GM12878 (cell line): ENCODE results near the gene GSE1. TPM values are rescaled to one million over a fixed set of nuclear protein-coding genes. Genes with fewer than 3 reads are reported as not detected.

Experiments used
- ATF3 ChIP-seq: IDR thresholded peaks from 2 replicates; pipeline ENCODE4 v1.6.1; 2011; ENCODE audit warnings: low read depth, mild to moderate bottlenecking, low read length, moderate library complexity, borderline replicate concordance; ENCODE audit errors: extremely low read depth
- BMI1 ChIP-seq: fragments of 450-650 bp; IDR thresholded peaks from 2 replicates; pipeline ENCODE4 v1.6.1; 2016; ENCODE audit warnings: mild to moderate bottlenecking, moderate library complexity, borderline replicate concordance
- CBFB ChIP-seq: IDR thresholded peaks from 2 replicates; pipeline ENCODE4 v1.6.1; 2016; ENCODE audit warnings: antibody characterized with exemption, low read depth
- CUX1 ChIP-seq: IDR thresholded peaks from 2 replicates; pipeline ENCODE4 v1.6.1; 2012; ENCODE audit warnings: improper control_type of control experiment, low read depth, low read length; ENCODE audit not compliant: insufficient replicate concordance
- E2F4 ChIP-seq: IDR thresholded peaks from 2 replicates; pipeline ENCODE4 v1.6.1; 2012; ENCODE audit warnings: low read depth, low read length, improper control_type of control experiment
- ELK1 ChIP-seq: IDR thresholded peaks from 2 replicates; pipeline ENCODE4 v1.6.1; 2012; ENCODE audit warnings: low read depth, low read length, improper control_type of control experiment
- EP300 ChIP-seq, 2 experiments: fragments of 150-350 bp in 1 of 2; IDR thresholded peaks; 2 replicates each; pipeline ENCODE4 v1.6.1; 2011 to 2012; ENCODE audit warnings: low read depth in 2 of 2, low read length in 2 of 2, borderline replicate concordance in 1 of 2, improper control_type of control experiment in 1 of 2, inconsistent platforms in 1 of 2; ENCODE audit not compliant: control insufficient read depth in 1 of 2
- IKZF1 ChIP-seq: fragments of 450-650 bp; conservative IDR thresholded peaks from 2 replicates; pipeline ENCODE4 v1.6.1; 2017; ENCODE audit warnings: antibody characterized with exemption, mild to moderate bottlenecking
- JUND ChIP-seq: IDR thresholded peaks from 2 replicates; pipeline ENCODE4 v1.6.1; 2012; ENCODE audit warnings: low read depth, mild to moderate bottlenecking, low read length, improper control_type of control experiment, moderate library complexity
- KAT2A ChIP-seq: conservative IDR thresholded peaks from 2 replicates; pipeline ENCODE4 v1.6.1; 2011; ENCODE audit warnings: low read depth, low read length; ENCODE audit not compliant: control insufficient read depth
- NFYA ChIP-seq: IDR thresholded peaks from 2 replicates; pipeline ENCODE4 v1.6.1; 2011; ENCODE audit warnings: low read depth, mild to moderate bottlenecking, low read length, improper control_type of control experiment, borderline replicate concordance
- NFYB ChIP-seq: IDR thresholded peaks from 2 replicates; pipeline ENCODE4 v1.6.1; 2011; ENCODE audit warnings: low read depth, mild to moderate bottlenecking, low read length, improper control_type of control experiment, moderate library complexity; ENCODE audit not compliant: insufficient read depth
- NR2C1 ChIP-seq: fragments of 450-650 bp; IDR thresholded peaks from 2 replicates; pipeline ENCODE4 v1.6.1; 2017; ENCODE audit warnings: antibody characterized with exemption, mild to moderate bottlenecking, moderate library complexity
- RB1 ChIP-seq: fragments of 450-650 bp; formaldehyde crosslinking; IDR thresholded peaks from 2 replicates; pipeline ENCODE4 v1.6.1; 2017; ENCODE audit warnings: mild to moderate bottlenecking, borderline replicate concordance
- SMAD5 ChIP-seq: IDR thresholded peaks from 2 replicates; pipeline ENCODE4 v1.6.1; 2016; ENCODE audit warnings: antibody characterized with exemption, low read depth
- STAT1 ChIP-seq: fragments of 450-650 bp; conservative IDR thresholded peaks from 2 replicates; pipeline ENCODE4 v1.6.1; 2014; ENCODE audit warnings: antibody characterized with exemption, mild to moderate bottlenecking
- YY1 ChIP-seq: IDR thresholded peaks from 2 replicates; pipeline ENCODE4 v1.6.1; 2011; ENCODE audit warnings: low read depth, mild to moderate bottlenecking, low read length
- ZBTB33 ChIP-seq: fragments of 450-650 bp; IDR thresholded peaks from 2 replicates; pipeline ENCODE4 v1.6.1; 2017; ENCODE audit warnings: mild to moderate bottlenecking
- polyA plus RNA-seq, 11 experiments: library from polyadenylated mRNA; depleted of rRNA in 4 of 11; unstranded in 6 of 11; stranded (reverse) in 5 of 11; fragments of >200 nt; fragmentation: Nextera tagmentation in 4 of 11; fragmentation: Illumina TruSeq in 1 of 11; extraction: Ambion mirVana in 4 of 11; extraction: Trizol in 1 of 11; gene quantifications; 1 replicate in 1 of 11; 2 replicates in 10 of 11; pipeline versions ENCODE4 v1.2.1 to v1.2.3, GENCODE V29; 2011 to 2016; ENCODE audit warnings: inconsistent platforms in 2 of 11, missing spikeins in 2 of 11, low read depth in 1 of 11
- total RNA-seq, 4 experiments: library from RNA; depleted of rRNA in 3 of 4; stranded (reverse); fragments of >200 nt in 3 of 4; fragmentation: Illumina TruSeq in 1 of 4; extraction: Trizol in 1 of 4; gene quantifications; 2 replicates each; pipeline versions ENCODE4 v1.2.1 to v1.2.3, GENCODE V29; 2013 to 2021
- TF ChIP-seq, protein P1 (sequence below): IDR thresholded peaks from 2 replicates; pipeline ENCODE4 v1.6.1; 2012; ENCODE audit warnings: low read length, inconsistent platforms

The GSE1 gene
- total and polyA plus RNA-seq, 10 of the 15 experiments (the other 5 are each of a cell fraction or from before 2014, with no cell fraction given): 4.6 to 58.7 (median 18.2) TPM

DNA sequence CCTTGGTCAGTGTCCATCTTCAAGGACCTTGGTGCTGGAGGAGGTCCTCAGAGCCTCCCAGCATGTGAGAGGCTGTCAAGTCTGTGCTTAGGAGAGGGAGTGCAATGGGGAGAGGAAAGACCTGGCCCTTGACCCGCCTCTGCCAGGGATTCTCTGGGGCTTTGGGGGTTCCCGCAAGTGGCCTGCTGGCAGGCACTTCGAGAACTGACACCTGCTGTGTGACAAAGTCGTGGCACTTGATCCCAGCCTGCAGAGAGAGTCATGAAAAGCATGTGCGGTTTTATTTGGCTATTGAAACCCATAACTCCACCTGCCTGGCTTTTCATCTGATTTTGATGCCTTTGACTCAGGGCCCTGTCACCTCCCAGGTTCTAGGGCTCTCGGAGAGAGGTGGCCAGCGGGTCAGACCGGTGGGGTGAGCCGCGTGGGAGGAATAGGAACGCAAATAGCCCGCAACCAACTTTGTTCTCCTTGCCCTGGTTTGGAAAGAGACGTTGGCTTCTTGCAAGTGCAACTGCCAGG is 42.8 kb upstream of the GSE1 start (continued):
- no peak for TF ChIP-seq NFYA
- TF ChIP-seq ELK1: no peak
- TF ChIP-seq NR2C1: no peak
- TF ChIP-seq ZBTB33: no peak
- TF ChIP-seq E2F4: no peak
- 0 out of 2 replicates have a peak, but pooled peaks have one; percentile 0 for TF ChIP-seq YY1
- TF ChIP-seq EP300 (IDR thresholded peaks at IDR 0.05; ENCODE audit: borderline replicate concordance in 1 of 2, control insufficient read depth in 1 of 2, low read depth in 2 of 2, low read length in 2 of 2): 0 out of 4 replicates have a peak, but pooled peaks of 1 of the 2 experiments have one; percentile 13
- TF ChIP-seq SMAD5: no peak
- no peak for TF ChIP-seq BMI1
- no peak for TF ChIP-seq CUX1
- no peak for TF ChIP-seq CBFB
- TF ChIP-seq JUND: no peak
- TF ChIP-seq, protein P1, sequence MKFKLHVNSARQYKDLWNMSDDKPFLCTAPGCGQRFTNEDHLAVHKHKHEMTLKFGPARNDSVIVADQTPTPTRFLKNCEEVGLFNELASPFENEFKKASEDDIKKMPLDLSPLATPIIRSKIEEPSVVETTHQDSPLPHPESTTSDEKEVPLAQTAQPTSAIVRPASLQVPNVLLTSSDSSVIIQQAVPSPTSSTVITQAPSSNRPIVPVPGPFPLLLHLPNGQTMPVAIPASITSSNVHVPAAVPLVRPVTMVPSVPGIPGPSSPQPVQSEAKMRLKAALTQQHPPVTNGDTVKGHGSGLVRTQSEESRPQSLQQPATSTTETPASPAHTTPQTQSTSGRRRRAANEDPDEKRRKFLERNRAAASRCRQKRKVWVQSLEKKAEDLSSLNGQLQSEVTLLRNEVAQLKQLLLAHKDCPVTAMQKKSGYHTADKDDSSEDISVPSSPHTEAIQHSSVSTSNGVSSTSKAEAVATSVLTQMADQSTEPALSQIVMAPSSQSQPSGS: no peak
- TF ChIP-seq IKZF1: no peak
- no peak for TF ChIP-seq KAT2A
- TF ChIP-seq ATF3: no peak
- no peak for TF ChIP-seq RB1
- TF ChIP-seq STAT1: no peak
- TF ChIP-seq NFYB: no peak
